GM06990 (cell line): ENCODE data around the gene PLXNB3.

ENCODE experiments used
- DNase-seq: peaks from one replicate; pipeline ENCODE4 v3.0.0-alpha.2; 2011; ENCODE audit not compliant: insufficient read length; ENCODE audit errors: extremely low read depth
- H3K27me3 ChIP-seq: replicated peaks from 2 replicates; pipeline ENCODE4 v1.6.0; 2011; ENCODE audit warnings: low read length; ENCODE audit not compliant: control insufficient read depth, insufficient read depth
- H3K36me3 ChIP-seq: 2 replicates; pipeline ENCODE4 v1.5.1; 2011; ENCODE audit warnings: low read length; ENCODE audit not compliant: control insufficient read depth, insufficient read depth
- H3K4me3 ChIP-seq: replicated peaks from 2 replicates; pipeline ENCODE4 v1.5.1; 2011; ENCODE audit warnings: low read depth, mild to moderate bottlenecking, control low read depth, low read length
- TF ChIP-seq, protein P1 (sequence below): IDR thresholded peaks from 2 replicates; pipeline ENCODE4 v1.5.1; 2011; ENCODE audit warnings: low read length, control low read depth, mild to moderate bottlenecking, inconsistent platforms; ENCODE audit not compliant: insufficient read depth, poor library complexity, severe bottlenecking

PLXNB3 gene

DNA sequence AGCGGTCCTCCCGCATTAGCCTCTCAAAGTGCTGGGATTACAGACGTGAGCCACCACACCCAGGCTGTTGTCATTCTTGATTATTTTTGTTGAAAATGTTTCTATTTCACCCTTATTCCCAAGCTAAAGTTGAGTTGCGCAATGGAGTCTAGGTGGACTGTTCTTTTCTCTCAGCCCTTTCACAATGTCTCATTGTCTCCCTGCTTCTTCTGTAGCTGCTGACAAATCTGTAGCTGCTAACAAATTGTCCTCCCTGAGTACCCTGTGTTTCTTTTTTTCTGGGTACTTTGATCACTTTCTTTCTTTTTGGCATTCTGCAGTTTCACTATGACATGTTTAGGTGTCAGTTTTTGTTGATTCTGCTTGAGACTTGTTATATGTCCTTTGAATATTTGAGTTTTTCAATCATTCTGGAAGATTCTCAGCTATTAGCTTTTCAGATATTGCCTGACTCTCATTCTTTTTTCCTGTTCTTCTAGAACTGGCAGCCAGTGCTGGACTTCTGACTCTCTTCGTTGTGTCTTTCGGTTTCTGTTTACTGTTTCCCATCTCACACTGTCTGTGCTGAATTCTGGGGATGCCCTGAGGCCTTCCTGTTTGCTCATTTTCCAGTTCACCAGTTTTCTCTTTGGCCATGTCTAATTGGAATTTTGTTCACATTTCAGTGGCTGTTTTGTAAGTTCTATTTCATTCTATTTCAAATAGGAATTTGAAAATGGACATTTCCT is 32.8 kb upstream of the PLXNB3 start:
- TF ChIP-seq, protein P1, sequence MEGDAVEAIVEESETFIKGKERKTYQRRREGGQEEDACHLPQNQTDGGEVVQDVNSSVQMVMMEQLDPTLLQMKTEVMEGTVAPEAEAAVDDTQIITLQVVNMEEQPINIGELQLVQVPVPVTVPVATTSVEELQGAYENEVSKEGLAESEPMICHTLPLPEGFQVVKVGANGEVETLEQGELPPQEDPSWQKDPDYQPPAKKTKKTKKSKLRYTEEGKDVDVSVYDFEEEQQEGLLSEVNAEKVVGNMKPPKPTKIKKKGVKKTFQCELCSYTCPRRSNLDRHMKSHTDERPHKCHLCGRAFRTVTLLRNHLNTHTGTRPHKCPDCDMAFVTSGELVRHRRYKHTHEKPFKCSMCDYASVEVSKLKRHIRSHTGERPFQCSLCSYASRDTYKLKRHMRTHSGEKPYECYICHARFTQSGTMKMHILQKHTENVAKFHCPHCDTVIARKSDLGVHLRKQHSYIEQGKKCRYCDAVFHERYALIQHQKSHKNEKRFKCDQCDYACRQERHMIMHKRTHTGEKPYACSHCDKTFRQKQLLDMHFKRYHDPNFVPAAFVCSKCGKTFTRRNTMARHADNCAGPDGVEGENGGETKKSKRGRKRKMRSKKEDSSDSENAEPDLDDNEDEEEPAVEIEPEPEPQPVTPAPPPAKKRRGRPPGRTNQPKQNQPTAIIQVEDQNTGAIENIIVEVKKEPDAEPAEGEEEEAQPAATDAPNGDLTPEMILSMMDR: no peak

GRCh38 chrX:153731845-153732215 is 32.2 kb upstream of the PLXNB3 start:
- TF ChIP-seq, protein P1: no peak
- Histone ChIP-seq H3K27me3 (no peaks in the 10 kb centered on the region), H3K36me3 (no peaks in the 10 kb centered on the region), H3K4me3 (no peak overlapping the region)
- DNase-seq: no peak

More for the DNA sequence above, 32.8 kb upstream of the PLXNB3 start:
- Histone ChIP-seq H3K27me3 (no peaks in the 10 kb centered on the region), H3K4me3 (no peak overlapping the region), H3K36me3 (no peaks in the 10 kb centered on the region)
- DNase-seq: no peak

GRCh38 chrX:153732401-153732800 is 31.6 kb upstream of the PLXNB3 start:
- Histone ChIP-seq H3K36me3 (no peaks in the 10 kb centered on the region), H3K4me3 (no peak overlapping the region), H3K27me3 (no peaks in the 10 kb centered on the region)
- TF ChIP-seq, protein P1: no peak
- DNase-seq: no peak

GRCh38 chrX:153733651-153734240 is 30.3 kb upstream of the PLXNB3 start:
- H3K36me3 ChIP-seq: no peaks in the 10 kb centered on the region
- H3K4me3 ChIP-seq: no peak overlapping the region
- H3K27me3 ChIP-seq: no peaks in the 10 kb centered on the region
- TF ChIP-seq, protein P1: no peak
- no peak for DNase-seq

GRCh38 chrX:153734871-153735270 is 29.2 kb upstream of the PLXNB3 start:
- TF ChIP-seq, protein P1: no peak
- Histone ChIP-seq H3K36me3 (no peaks in the 10 kb centered on the region), H3K4me3 (no peak overlapping the region), H3K27me3 (no peaks in the 10 kb centered on the region)
- no peak for DNase-seq
